K562 (cell line): ENCODE measurements around the gene CGGBP1. TPM values are rescaled to one million over a fixed set of nuclear protein-coding genes. Genes with fewer than 3 reads are reported as not detected.

Experiments used
- BRCA1 ChIP-seq, 2 experiments: fragments of 450-650 bp in 1 of 2; sonication (generic) in 1 of 2; formaldehyde crosslinking in 1 of 2; IDR thresholded peaks; 2 replicates each; pipeline versions ENCODE4 v1.5.0 to v1.6.1; 2017 to 2020; ENCODE audit warnings: mild to moderate bottlenecking in 1 of 2, missing genetic modification reagents in 1 of 2
- CSDE1 ChIP-seq, 2 experiments: fragments of 450-650 bp; IDR thresholded peaks; 2 replicates each; pipeline ENCODE4 v1.6.1; 2016; ENCODE audit warnings: mild to moderate bottlenecking in 1 of 2
- FOXM1 ChIP-seq, 2 experiments: fragments of 450-650 bp in 1 of 2; sonication (generic) in 1 of 2; formaldehyde crosslinking in 1 of 2; IDR thresholded peaks; 2 replicates each; pipeline versions ENCODE4 v1.6.1 to v1.9.0; 2017 to 2022; ENCODE audit warnings: low read depth in 2 of 2, mild to moderate bottlenecking in 2 of 2, missing genetic modification reagents in 1 of 2, moderate library complexity in 1 of 2
- HLTF ChIP-seq: fragments of 450-650 bp; IDR thresholded peaks from 2 replicates; pipeline ENCODE4 v1.6.1; 2016
- polyA plus RNA-seq, 8 experiments: library from polyadenylated mRNA; depleted of rRNA in 4 of 8; stranded (reverse) in 5 of 8; unstranded in 3 of 8; fragments of >200 nt; fragmentation: Nextera tagmentation in 2 of 8; fragmentation: Illumina TruSeq in 1 of 8; extraction: Ambion mirVana in 2 of 8; extraction: Trizol in 1 of 8; gene quantifications; 2 replicates each; pipeline versions ENCODE4 v1.2.1 to v1.2.3, GENCODE V29; 2011 to 2014; ENCODE audit warnings: inconsistent platforms in 1 of 8, missing spikeins in 1 of 8
- total RNA-seq, 7 experiments: library from RNA; depleted of rRNA in 6 of 7; stranded (reverse); fragments of >200 nt in 6 of 7; fragmentation: Illumina TruSeq in 2 of 7; extraction: Trizol in 2 of 7; gene quantifications; 2 replicates each; pipeline versions ENCODE4 v1.2.1 to v1.2.3, GENCODE V29; 2011 to 2021; ENCODE audit warnings: low replicate concordance in 1 of 7
- TF ChIP-seq, protein P1 (sequence below), 2 experiments: fragments of 450-650 bp in 1 of 2; sonication (generic) in 1 of 2; formaldehyde crosslinking in 1 of 2; IDR thresholded peaks; 2 replicates each; pipeline versions ENCODE4 v1.7.1 to v1.9.0; 2016 to 2022; ENCODE audit warnings: inconsistent platforms in 1 of 2, mild to moderate bottlenecking in 1 of 2, missing genetic modification reagents in 1 of 2
- TF ChIP-seq, protein P2 (sequence below), 2 experiments: fragments of 450-650 bp; IDR thresholded peaks; 2 replicates each; pipeline ENCODE4 v1.6.1; 2016; ENCODE audit warnings: mild to moderate bottlenecking in 2 of 2, borderline replicate concordance in 1 of 2, low read depth in 1 of 2, moderate library complexity in 1 of 2

Gene CGGBP1
- total and polyA plus RNA-seq, 9 of the 15 experiments (the other 6 are each of a cell fraction or from before 2014, with no cell fraction given) = 14.4 to 47.8 (median 37.8) TPM

DNA sequence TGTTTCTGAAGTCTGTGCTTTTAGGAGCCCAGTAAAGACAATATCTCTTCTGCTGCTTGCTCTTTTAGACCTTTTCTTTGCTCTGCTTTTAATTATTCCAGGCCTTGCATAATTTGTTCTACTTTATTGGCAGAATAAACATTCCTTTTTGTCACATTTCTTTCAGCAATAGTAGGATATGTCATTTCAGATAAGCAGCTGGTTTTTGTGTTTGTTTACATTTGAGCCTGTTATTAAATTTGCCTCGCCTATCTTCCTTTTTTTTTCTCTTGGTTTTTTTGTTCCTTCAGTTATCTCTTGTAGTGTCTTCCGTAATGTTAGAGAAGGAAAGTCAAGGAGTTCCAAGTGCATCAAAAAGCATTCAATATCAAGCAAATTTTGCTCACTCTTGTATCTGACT is 16.7 kb upstream of the CGGBP1 start (continued):
- TF ChIP-seq, protein P1, sequence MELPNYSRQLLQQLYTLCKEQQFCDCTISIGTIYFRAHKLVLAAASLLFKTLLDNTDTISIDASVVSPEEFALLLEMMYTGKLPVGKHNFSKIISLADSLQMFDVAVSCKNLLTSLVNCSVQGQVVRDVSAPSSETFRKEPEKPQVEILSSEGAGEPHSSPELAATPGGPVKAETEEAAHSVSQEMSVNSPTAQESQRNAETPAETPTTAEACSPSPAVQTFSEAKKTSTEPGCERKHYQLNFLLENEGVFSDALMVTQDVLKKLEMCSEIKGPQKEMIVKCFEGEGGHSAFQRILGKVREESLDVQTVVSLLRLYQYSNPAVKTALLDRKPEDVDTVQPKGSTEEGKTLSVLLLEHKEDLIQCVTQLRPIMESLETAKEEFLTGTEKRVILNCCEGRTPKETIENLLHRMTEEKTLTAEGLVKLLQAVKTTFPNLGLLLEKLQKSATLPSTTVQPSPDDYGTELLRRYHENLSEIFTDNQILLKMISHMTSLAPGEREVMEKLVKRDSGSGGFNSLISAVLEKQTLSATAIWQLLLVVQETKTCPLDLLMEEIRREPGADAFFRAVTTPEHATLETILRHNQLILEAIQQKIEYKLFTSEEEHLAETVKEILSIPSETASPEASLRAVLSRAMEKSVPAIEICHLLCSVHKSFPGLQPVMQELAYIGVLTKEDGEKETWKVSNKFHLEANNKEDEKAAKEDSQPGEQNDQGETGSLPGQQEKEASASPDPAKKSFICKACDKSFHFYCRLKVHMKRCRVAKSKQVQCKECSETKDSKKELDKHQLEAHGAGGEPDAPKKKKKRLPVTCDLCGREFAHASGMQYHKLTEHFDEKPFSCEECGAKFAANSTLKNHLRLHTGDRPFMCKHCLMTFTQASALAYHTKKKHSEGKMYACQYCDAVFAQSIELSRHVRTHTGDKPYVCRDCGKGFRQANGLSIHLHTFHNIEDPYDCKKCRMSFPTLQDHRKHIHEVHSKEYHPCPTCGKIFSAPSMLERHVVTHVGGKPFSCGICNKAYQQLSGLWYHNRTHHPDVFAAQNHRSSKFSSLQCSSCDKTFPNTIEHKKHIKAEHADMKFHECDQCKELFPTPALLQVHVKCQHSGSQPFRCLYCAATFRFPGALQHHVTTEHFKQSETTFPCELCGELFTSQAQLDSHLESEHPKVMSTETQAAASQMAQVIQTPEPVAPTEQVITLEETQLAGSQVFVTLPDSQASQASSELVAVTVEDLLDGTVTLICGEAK (IDR thresholded peaks at IDR 0.05) = peak; percentile 87
- TF ChIP-seq, protein P1 (CRISPR knock-in tag; IDR thresholded peaks at IDR 0.05) = no peak
- TF ChIP-seq FOXM1 (IDR thresholded peaks at IDR 0.05; ENCODE audit: low read depth) (0 out of 2 replicates have a peak, but pooled peaks have one; percentile 46), FOXM1 (CRISPR knock-in tag; IDR thresholded peaks at IDR 0.05; ENCODE audit: low read depth) (no peak), HLTF (no peak), CSDE1 (IDR thresholded peaks at IDR 0.05) (no peak), BRCA1 (IDR thresholded peaks at IDR 0.05) (no peak), BRCA1 (CRISPR knock-in tag; IDR thresholded peaks at IDR 0.05) (no peak)
- TF ChIP-seq, protein P2, sequence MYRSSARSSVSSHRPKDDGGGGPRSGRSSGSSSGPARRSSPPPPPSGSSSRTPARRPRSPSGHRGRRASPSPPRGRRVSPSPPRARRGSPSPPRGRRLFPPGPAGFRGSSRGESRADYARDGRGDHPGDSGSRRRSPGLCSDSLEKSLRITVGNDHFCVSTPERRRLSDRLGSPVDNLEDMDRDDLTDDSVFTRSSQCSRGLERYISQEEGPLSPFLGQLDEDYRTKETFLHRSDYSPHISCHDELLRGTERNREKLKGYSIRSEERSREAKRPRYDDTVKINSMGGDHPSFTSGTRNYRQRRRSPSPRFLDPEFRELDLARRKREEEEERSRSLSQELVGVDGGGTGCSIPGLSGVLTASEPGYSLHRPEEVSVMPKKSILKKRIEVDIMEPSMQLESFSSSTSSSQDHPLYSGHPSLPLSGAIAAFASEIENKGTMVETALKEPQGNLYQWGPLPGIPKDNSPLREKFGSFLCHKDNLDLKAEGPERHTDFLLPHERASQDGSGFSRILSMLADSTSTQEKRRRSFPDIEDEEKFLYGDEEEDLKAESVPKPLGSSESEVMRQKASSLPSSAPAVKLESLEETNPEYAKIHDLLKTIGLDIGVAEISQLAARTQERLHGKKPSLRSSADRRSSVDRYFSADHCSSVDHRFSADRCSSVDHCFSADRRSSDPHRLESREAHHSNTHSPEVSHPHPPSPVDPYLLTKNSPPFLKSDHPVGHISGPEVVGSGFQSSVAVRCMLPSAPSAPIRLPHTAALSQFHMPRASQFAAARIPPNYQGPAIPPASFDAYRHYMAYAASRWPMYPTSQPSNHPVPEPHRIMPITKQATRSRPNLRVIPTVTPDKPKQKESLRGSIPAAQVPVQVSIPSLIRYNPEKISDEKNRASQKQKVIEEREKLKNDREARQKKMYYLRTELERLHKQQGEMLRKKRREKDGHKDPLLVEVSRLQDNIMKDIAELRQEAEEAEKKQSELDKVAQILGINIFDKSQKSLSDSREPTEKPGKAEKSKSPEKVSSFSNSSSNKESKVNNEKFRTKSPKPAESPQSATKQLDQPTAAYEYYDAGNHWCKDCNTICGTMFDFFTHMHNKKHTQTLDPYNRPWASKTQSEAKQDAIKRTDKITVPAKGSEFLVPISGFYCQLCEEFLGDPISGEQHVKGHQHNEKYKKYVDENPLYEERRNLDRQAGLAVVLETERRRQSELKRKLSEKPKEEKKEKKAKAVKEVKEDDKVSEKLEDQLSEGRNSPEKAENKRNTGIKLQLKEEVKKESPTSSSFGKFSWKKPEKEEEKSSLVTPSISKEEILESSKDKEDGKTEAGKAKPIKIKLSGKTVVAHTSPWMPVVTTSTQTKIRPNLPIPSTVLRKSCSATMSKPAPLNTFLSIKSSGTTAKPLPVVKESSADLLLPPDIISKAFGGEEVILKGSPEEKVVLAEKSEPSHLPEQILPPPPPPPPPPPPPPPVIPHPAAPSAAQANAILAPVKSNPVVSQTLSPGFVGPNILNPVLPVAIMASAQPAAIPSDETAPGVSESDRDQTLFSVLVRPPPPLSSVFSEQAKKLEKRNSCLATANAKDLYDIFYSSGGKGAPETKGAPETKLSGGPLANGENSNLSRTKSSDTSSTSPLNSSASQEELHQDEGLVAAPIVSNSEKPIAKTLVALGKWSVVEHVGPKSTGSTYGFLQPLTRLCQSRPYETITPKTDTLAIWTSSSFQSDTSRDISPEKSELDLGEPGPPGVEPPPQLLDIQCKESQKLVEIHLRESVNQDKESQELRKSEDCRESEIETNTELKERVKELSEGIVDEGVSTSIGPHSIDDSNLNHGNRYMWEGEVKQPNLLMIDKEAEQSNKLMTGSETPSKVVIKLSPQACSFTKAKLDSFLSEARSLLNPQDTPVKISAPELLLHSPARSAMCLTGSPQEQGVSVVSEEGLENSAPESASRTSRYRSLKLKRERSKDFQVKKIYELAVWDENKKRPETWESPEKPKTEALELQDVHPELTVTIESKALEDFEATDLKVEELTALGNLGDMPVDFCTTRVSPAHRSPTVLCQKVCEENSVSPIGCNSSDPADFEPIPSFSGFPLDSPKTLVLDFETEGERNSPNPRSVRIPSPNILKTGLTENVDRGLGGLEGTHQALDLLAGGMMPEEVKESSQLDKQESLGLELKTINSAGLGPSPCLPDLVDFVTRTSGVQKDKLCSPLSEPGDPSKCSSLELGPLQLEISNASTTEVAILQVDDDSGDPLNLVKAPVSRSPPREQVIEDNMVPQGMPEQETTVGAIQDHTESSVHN (IDR thresholded peaks at IDR 0.05; ENCODE audit: borderline replicate concordance in 1 of 2, low read depth in 1 of 2) = no peak
